ENCODE results near the gene VPS8. TPM values are rescaled to one million over a fixed set of nuclear protein-coding genes. Genes with fewer than 3 reads are reported as not detected.

Gene VPS8
- total and polyA plus RNA-seq, 2 of the 13 experiments (the other 11 are each of a cell fraction or from before 2014, with no cell fraction given) = 14.2 to 35.1 TPM

DNA sequence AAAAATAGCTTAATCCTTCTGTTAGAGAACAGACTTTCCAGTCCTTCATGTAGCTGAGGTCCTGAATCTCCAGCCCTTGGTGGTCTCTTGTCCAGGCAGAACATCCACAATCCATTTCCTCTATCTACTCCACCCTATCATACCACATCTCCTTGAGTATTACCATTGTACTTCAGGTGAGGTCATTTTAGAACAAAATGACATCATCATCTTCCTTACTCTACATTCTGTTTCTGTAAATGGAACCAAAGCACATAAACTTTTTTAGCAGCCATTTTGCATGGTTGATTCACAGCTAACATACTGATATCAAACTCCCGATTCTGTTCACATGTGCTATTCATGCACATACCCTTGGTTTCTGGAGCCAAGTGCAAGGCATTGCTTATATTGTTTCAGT, 228.5 kb downstream of the VPS8 start:
- no TSS peak for BruUV-seq (replicated peaks)
- no peaks in the 10 kb centered on the region for H3K79me2 ChIP-seq (ENCODE audit: insufficient read depth, low read length)
- no peak overlapping the region for H3K4me3 ChIP-seq (replicated peaks in 1 of 3; ENCODE audit: insufficient read depth in 1 of 3, low read depth in 2 of 3, low read length in 3 of 3)
- intact Hi-C loops (cut with micrococcal nuclease; ENCODE audit: unreplicated experiment) (loop anchor here (10.0 kb wide), 1 partner anchor 276 kb away; no protein-coding TSS in a partner anchor), in situ Hi-C loops (cut with HindIII; ENCODE audit: extremely low pct_ligation_motif_present, low pct_unique_long_range_greater_than_20kb) (no loop called here)
- DNase-seq (ENCODE audit: low spot score) = no peak
- no peaks in the 10 kb centered on the region for H3K9me3 ChIP-seq (ENCODE audit: low read length)
- 100% methylated on average over 1 of the region's 1 CpG for WGBS (ENCODE audit: low lambda C conversion rate)
- H2AFZ ChIP-seq (ENCODE audit: low read length) = no peak overlapping the region
- H3K27ac ChIP-seq (ENCODE audit: extremely low read length, insufficient read depth, low read length) = no peak overlapping the region
- no peak for ATAC-seq
- ChIA-PET CTCF (ENCODE audit: low intra/inter-chr PET ratio, low total read pairs) (no interaction called here), POLR2A (no interaction called here)
- H3K27me3 ChIP-seq (ENCODE audit: control insufficient read depth in 1 of 2, insufficient read depth in 2 of 2, low read length in 2 of 2) = no peaks in the 10 kb centered on the region
- no peaks in the 10 kb centered on the region for H4K20me1 ChIP-seq (ENCODE audit: insufficient read depth, low read length)
- peaks cover 11% of the 10 kb centered on the region for H3K4me1 ChIP-seq (ENCODE audit: insufficient read depth, low read length)
- no peak for TF ChIP-seq ZNF12 (CRISPR knock-in tag; IDR thresholded peaks at IDR 0.05)
- TF ChIP-seq EEA1 (CRISPR knock-in tag; IDR thresholded peaks at IDR 0.05; ENCODE audit: borderline replicate concordance) = no peak
- no peak for TF ChIP-seq SPEN (CRISPR knock-in tag; IDR thresholded peaks at IDR 0.05; ENCODE audit: low read depth)
- TF ChIP-seq ATF7 (IDR thresholded peaks at IDR 0.05) = peak; percentile 96
- no peak for TF ChIP-seq ATF7 (CRISPR knock-in tag; IDR thresholded peaks at IDR 0.05)
- peak; percentile 46 for TF ChIP-seq CREB1 (IDR thresholded peaks at IDR 0.05)
- TF ChIP-seq CREB1 (CRISPR knock-in tag; IDR thresholded peaks at IDR 0.05) = no peak
- no peak for TF ChIP-seq KDM2A (CRISPR knock-in tag; IDR thresholded peaks at IDR 0.05; ENCODE audit: borderline replicate concordance, low read depth)
- TF ChIP-seq, protein P1, sequence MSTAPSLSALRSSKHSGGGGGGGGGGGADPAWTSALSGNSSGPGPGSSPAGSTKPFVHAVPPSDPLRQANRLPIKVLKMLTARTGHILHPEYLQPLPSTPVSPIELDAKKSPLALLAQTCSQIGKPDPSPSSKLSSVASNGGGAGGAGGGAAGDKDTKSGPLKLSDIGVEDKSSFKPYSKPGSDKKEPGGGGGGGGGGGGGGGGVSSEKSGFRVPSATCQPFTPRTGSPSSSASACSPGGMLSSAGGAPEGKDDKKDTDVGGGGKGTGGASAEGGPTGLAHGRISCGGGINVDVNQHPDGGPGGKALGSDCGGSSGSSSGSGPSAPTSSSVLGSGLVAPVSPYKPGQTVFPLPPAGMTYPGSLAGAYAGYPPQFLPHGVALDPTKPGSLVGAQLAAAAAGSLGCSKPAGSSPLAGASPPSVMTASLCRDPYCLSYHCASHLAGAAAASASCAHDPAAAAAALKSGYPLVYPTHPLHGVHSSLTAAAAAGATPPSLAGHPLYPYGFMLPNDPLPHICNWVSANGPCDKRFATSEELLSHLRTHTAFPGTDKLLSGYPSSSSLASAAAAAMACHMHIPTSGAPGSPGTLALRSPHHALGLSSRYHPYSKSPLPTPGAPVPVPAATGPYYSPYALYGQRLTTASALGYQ (CRISPR knock-in tag; IDR thresholded peaks at IDR 0.05) = no peak
- H3K9ac ChIP-seq (ENCODE audit: insufficient read depth, low read depth, low read length) = no peak overlapping the region
- no peak overlapping the region for H3K4me2 ChIP-seq (ENCODE audit: low read depth, low read length)
- H3K36me3 ChIP-seq (replicated peaks in 1 of 2; ENCODE audit: control insufficient read depth in 1 of 2, insufficient read depth in 2 of 2, low read length in 2 of 2) = no peaks in the 10 kb centered on the region; a peak in 1 of 5 replicates
- FAIRE-seq = no peak

Measured in HepG2 (cell line).